Activated CD4-positive, alpha-beta T cell treated with anti-CD3 and anti-CD28 coated beads, Interleukin-10, Interleukin-2, amounts not matched to agents 100 ng/mL and 50 ng/mL, durations not matched to agents 16 hours and 8 hours (primary cell): ENCODE measurements around the gene ESPN.

Experiments
- DNase-seq: peaks from one replicate; pipeline ENCODE4 v3.0.0-alpha.2; 2020

The ESPN gene

GRCh38 chr1:6409053-6409452 is 15.5 kb upstream of the ESPN start:
- no peak for DNase-seq

- DNase-seq = no peak
Observed at GRCh38 chr1:6409733-6410132, 14.8 kb upstream of the ESPN start.

- DNase-seq = no peak
Observed at GRCh38 chr1:6410248-6410893, 14.2 kb upstream of the ESPN start.

GRCh38 chr1:6412896-6413295 is 11.7 kb upstream of the ESPN start:
- no peak for DNase-seq

- peak; percentile 57 for DNase-seq
Observed at GRCh38 chr1:6414443-6414844, 10.1 kb upstream of the ESPN start.

GRCh38 chr1:6414881-6415626 is 9.5 kb upstream of the ESPN start:
- no peak for DNase-seq

GRCh38 chr1:6416295-6416656 is 8.3 kb upstream of the ESPN start:
- DNase-seq = no peak

- no peak for DNase-seq
Observed at GRCh38 chr1:6416906-6417305, 7.7 kb upstream of the ESPN start.

- DNase-seq = no peak
Observed at GRCh38 chr1:6417961-6418667, 6.5 kb upstream of the ESPN start.

- DNase-seq = no peak
Observed at GRCh38 chr1:6418668-6419396, 5.7 kb upstream of the ESPN start.

- no peak for DNase-seq
Observed at GRCh38 chr1:6419397-6419803, 5.2 kb upstream of the ESPN start.

- no peak for DNase-seq
Observed at GRCh38 chr1:6419804-6420453, 4.6 kb upstream of the ESPN start, which contains the start of gene HES2. Gene HES2 (minus strand): TSS chr1:6419919. CDS start chr1:6419820, 99 bp downstream.

- DNase-seq = peak; percentile 34
Observed at GRCh38 chr1:6420454-6421042, 4.0 kb upstream of the ESPN start.

- DNase-seq = no peak
Observed at GRCh38 chr1:6421266-6421665, 3.3 kb upstream of the ESPN start.

- DNase-seq = peak; percentile 73
Observed at GRCh38 chr1:6423321-6423999, 1.1 kb upstream of the ESPN start.

- no peak for DNase-seq
Observed at GRCh38 chr1:6424000-6424565, 493 bp upstream of the ESPN start.

GRCh38 chr1:6425658-6426057 is 1.1 kb downstream of the ESPN start:
- no peak for DNase-seq

- DNase-seq = no peak
Observed at GRCh38 chr1:6426277-6426971, 1.8 kb downstream of the ESPN start.

- DNase-seq = no peak
Observed at GRCh38 chr1:6426972-6427350, 2.4 kb downstream of the ESPN start.

- no peak for DNase-seq
Observed at GRCh38 chr1:6427441-6428390, 3.1 kb downstream of the ESPN start.
